ENCODE data around the gene SORBS1.
"Not testable (repeated sequence)": the region's sequence is repeated elsewhere in the genome, so short reads cannot be mapped to it uniquely, and the experiment has no call there.

DNA sequence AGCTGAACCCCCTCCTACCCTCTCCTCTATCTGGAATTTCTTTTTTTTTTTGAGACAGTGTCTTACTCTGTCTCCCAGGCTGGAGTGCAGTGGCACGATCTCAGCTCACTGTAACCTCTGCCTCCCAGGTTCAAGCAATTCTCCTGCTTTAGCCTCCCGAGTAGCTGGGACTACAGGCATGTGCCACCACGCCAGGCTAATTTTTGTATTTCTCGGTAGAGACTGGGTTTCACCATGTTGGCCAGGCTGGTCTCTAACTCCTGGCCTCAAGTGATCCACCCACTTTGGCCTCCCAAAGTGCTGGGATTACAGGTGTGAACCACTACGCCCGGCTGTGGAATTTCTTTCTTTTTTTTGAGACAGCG is 213.8 kb downstream of the SORBS1 start:
- TF ChIP-seq CTCF, POLR2A (IDR thresholded peaks at IDR 0.05): not testable (repeated sequence)
